HG02981 (cell line): Measurements from ENCODE around the gene RAB11FIP4.

Experiments used
- ATAC-seq: cut with Tn5 transposase; IDR thresholded peaks from one replicate; pipeline ENCODE4 v1.9.1; 2021; ENCODE audit warnings: mild to moderate bottlenecking, moderate library complexity; ENCODE audit not compliant: unreplicated experiment

Gene RAB11FIP4

GRCh38 chr17:31518478-31518877 is 127.0 kb downstream of the RAB11FIP4 start:
- no peak for ATAC-seq

- ATAC-seq, result no peak
Observed at GRCh38 chr17:31521632-31522283, 130.3 kb downstream of the RAB11FIP4 start.

GRCh38 chr17:31522284-31522931 is 130.9 kb downstream of the RAB11FIP4 start:
- ATAC-seq, result no peak

- no peak for ATAC-seq
Observed at GRCh38 chr17:31522987-31523495, 131.6 kb downstream of the RAB11FIP4 start.

- ATAC-seq, result no peak
Observed at GRCh38 chr17:31523862-31524730, 132.6 kb downstream of the RAB11FIP4 start.

- ATAC-seq, result peak; percentile 53
Observed at GRCh38 chr17:31524926-31525800, 133.7 kb downstream of the RAB11FIP4 start.

- no peak for ATAC-seq
Observed at GRCh38 chr17:31525801-31526549, 134.5 kb downstream of the RAB11FIP4 start.

GRCh38 chr17:31527606-31528005 is 136.1 kb downstream of the RAB11FIP4 start:
- no peak for ATAC-seq

GRCh38 chr17:31528291-31528874 is 136.9 kb downstream of the RAB11FIP4 start:
- no peak for ATAC-seq

GRCh38 chr17:31529841-31530251 is 138.4 kb downstream of the RAB11FIP4 start:
- no peak for ATAC-seq

- ATAC-seq, result no peak
Observed at GRCh38 chr17:31530391-31530985, 139.0 kb downstream of the RAB11FIP4 start.

GRCh38 chr17:31531336-31531980 is 140.0 kb downstream of the RAB11FIP4 start:
- ATAC-seq, result no peak

GRCh38 chr17:31532081-31532480 is 140.6 kb downstream of the RAB11FIP4 start:
- no peak for ATAC-seq

GRCh38 chr17:31532526-31532925 is 141.1 kb downstream of the RAB11FIP4 start:
- ATAC-seq, result no peak

GRCh38 chr17:31533546-31534155 is 142.2 kb downstream of the RAB11FIP4 start:
- ATAC-seq, result no peak

GRCh38 chr17:31534223-31534888 is 142.9 kb downstream of the RAB11FIP4 start:
- ATAC-seq, result no peak

- peak; percentile 74 for ATAC-seq
Observed at GRCh38 chr17:31535581-31535981, 144.1 kb downstream of the RAB11FIP4 start.

- ATAC-seq, result no peak
Observed at GRCh38 chr17:31536451-31536850, 145.0 kb downstream of the RAB11FIP4 start.
